SK-N-SH (cell line): ENCODE results near the gene SPRED2. TPM values are rescaled to one million over a fixed set of nuclear protein-coding genes. Genes with fewer than 3 reads are reported as not detected.

Source experiments
- CTCF ChIA-PET: fragments of 300-600, 350-600 bp; formaldehyde crosslinking; extraction: SDS; loops from one replicate; lab custom pipeline; 2021; lab: Yijun Ruan, JAX
- POLR2A ChIA-PET: fragments of 350-600 bp; sonication (Branson Sonifier 250); formaldehyde crosslinking; extraction: SDS; loops from one replicate; lab custom pipeline; 2020; ENCODE audit warnings: antibody characterized with exemption, inconsistent platforms; lab: Yijun Ruan, JAX
- DNase-seq: peaks from one replicate; pipeline ENCODE4 v3.0.0; 2012
- H2AFZ ChIP-seq: fragments of 200-600 bp; sonication (generic); 2 replicates; pipeline ENCODE4 v1.8.1; 2016; ENCODE audit warnings: antibody characterized with exemption, mild to moderate bottlenecking, low read depth
- H3F3A ChIP-seq: fragments of 200-600 bp; sonication (generic); replicated peaks from 2 replicates; pipeline ENCODE3; 2016; ENCODE audit warnings: antibody characterized with exemption, mild to moderate bottlenecking; ENCODE audit not compliant: insufficient read depth
- H3K27ac ChIP-seq, 2 experiments: fragments of 200-500 bp in 1 of 2; fragments of 200-600 bp in 1 of 2; sonication (Bioruptor generic) in 1 of 2; sonication (generic), shearing (Covaris generic) in 1 of 2; 2 replicates each; pipeline versions ENCODE4 v1.5.1 to v1.6.1; 2014 to 2016; ENCODE audit warnings: low read depth in 2 of 2, inconsistent platforms in 1 of 2, low read length in 1 of 2, mild to moderate bottlenecking in 1 of 2, mixed read lengths in 1 of 2
- H3K27me3 ChIP-seq: fragments of 200-600 bp; sonication (generic), shearing (Covaris generic); 2 replicates; pipeline ENCODE4 v1.6.1; 2016; ENCODE audit warnings: mixed run types; ENCODE audit not compliant: insufficient read depth
- H3K36me3 ChIP-seq, 2 experiments: fragments of 200-500 bp in 1 of 2; fragments of 200-600 bp in 1 of 2; sonication (Bioruptor generic) in 1 of 2; sonication (generic) in 1 of 2; replicated peaks in 1 of 2; 2 replicates each; pipeline versions ENCODE3 to v1.5.1; 2014 to 2016; ENCODE audit warnings: low read length in 1 of 2, mild to moderate bottlenecking in 1 of 2; ENCODE audit not compliant: insufficient read depth in 2 of 2, control insufficient read depth in 1 of 2
- H3K4me1 ChIP-seq, 2 experiments: fragments of 200-500 bp in 1 of 2; fragments of 200-600 bp in 1 of 2; sonication (Bioruptor generic) in 1 of 2; sonication (generic), shearing (Covaris generic) in 1 of 2; 2 replicates each; pipeline versions ENCODE4 v1.5.1 to v1.6.1; 2014 to 2016; ENCODE audit warnings: low read depth in 1 of 2, low read length in 1 of 2, mixed run types in 1 of 2; ENCODE audit not compliant: insufficient read depth in 2 of 2, control insufficient read depth in 1 of 2
- H3K4me2 ChIP-seq: fragments of 200-600 bp; sonication (generic), shearing (Covaris generic); 2 replicates; pipeline ENCODE4 v1.6.1; 2017; ENCODE audit warnings: mixed run types
- H3K4me3 ChIP-seq, 2 experiments: fragments of 200-500 bp in 1 of 2; fragments of 200-600 bp in 1 of 2; sonication (Bioruptor generic) in 1 of 2; sonication (generic), shearing (Covaris generic) in 1 of 2; 2 replicates each; pipeline versions ENCODE4 v1.5.1 to v1.8.1; 2014 to 2016; ENCODE audit warnings: low read depth in 2 of 2, inconsistent platforms in 1 of 2, low read length in 1 of 2, mild to moderate bottlenecking in 1 of 2, mixed read lengths in 1 of 2, moderate library complexity in 1 of 2
- H3K79me2 ChIP-seq: fragments of 200-600 bp; sonication (generic); 2 replicates; pipeline ENCODE4 v1.8.1; 2017; ENCODE audit warnings: mild to moderate bottlenecking; ENCODE audit not compliant: insufficient read depth
- H3K9ac ChIP-seq: fragments of 200-600 bp; sonication (generic); 2 replicates; pipeline ENCODE4 v1.6.1; 2017; ENCODE audit warnings: mixed run types
- H3K9me2 ChIP-seq: fragments of 200-600 bp; sonication (generic); 2 replicates; pipeline ENCODE4 v1.6.1; 2017; ENCODE audit warnings: mixed run types
- H3K9me3 ChIP-seq: fragments of 200-600 bp; sonication (generic); 2 replicates; pipeline ENCODE4 v1.6.1; 2017; ENCODE audit warnings: mixed run types, mild to moderate bottlenecking, moderate library complexity
- H4K20me1 ChIP-seq: fragments of 200-600 bp; sonication (generic); 2 replicates; pipeline ENCODE4 v1.6.1; 2017; ENCODE audit warnings: mild to moderate bottlenecking, mixed run types; ENCODE audit not compliant: insufficient read depth
- FOSL2 ChIP-seq: IDR thresholded peaks from 2 replicates; pipeline ENCODE4 v1.4.0; 2012; ENCODE audit warnings: low read depth, mild to moderate bottlenecking, moderate library complexity, borderline replicate concordance
- GATA2 ChIP-seq: sonication (generic); formaldehyde crosslinking; IDR thresholded peaks from 2 replicates; pipeline ENCODE4 v1.5.0; 2020; ENCODE audit warnings: mild to moderate bottlenecking, missing genetic modification reagents
- MEF2A ChIP-seq: IDR thresholded peaks from 2 replicates; pipeline ENCODE4 v1.4.0; 2012; ENCODE audit warnings: low read depth, borderline replicate concordance
- NRF1 ChIP-seq: IDR thresholded peaks from 2 replicates; pipeline ENCODE4 v1.6.1; 2012; ENCODE audit warnings: low read depth, mild to moderate bottlenecking, low read length
- POLR2AphosphoS5 ChIP-seq: IDR thresholded peaks from 2 replicates; pipeline ENCODE4 v1.6.1; 2012; ENCODE audit warnings: low read depth, low read length
- RAD21 ChIP-seq: IDR thresholded peaks from 2 replicates; pipeline ENCODE4 v1.6.1; 2012; ENCODE audit warnings: mild to moderate bottlenecking, low read length
- SIN3A ChIP-seq: IDR thresholded peaks from 2 replicates; pipeline ENCODE4 v1.6.1; 2012; ENCODE audit warnings: low read depth, mild to moderate bottlenecking, low read length, moderate library complexity, borderline replicate concordance
- TAF1 ChIP-seq: IDR thresholded peaks from 2 replicates; pipeline ENCODE4 v1.6.1; 2012; ENCODE audit warnings: low read depth, mild to moderate bottlenecking, low read length, moderate library complexity, borderline replicate concordance
- TCF12 ChIP-seq: IDR thresholded peaks from 2 replicates; pipeline ENCODE4 v1.4.0; 2012
- TEAD4 ChIP-seq: IDR thresholded peaks from 2 replicates; pipeline ENCODE4 v1.4.0; 2012; ENCODE audit warnings: mild to moderate bottlenecking, borderline replicate concordance; ENCODE audit not compliant: insufficient read depth
- YY1 ChIP-seq: IDR thresholded peaks from 2 replicates; pipeline ENCODE4 v1.4.0; 2012; ENCODE audit warnings: low read depth, mild to moderate bottlenecking
- polyA plus RNA-seq, 3 experiments: library from polyadenylated mRNA; depleted of rRNA; stranded (reverse); fragments of >200 nt; gene quantifications; 2 replicates each; pipeline ENCODE4 v1.2.3, GENCODE V29; 2012
- TF ChIP-seq, protein P1 (sequence below): fragments of 200-600 bp; sonication (generic); IDR thresholded peaks from 2 replicates; pipeline ENCODE4 v1.6.1; 2017; ENCODE audit warnings: antibody characterized with exemption, mild to moderate bottlenecking, moderate library complexity
- TF ChIP-seq, protein P2 (sequence below): IDR thresholded peaks from 2 replicates; pipeline ENCODE4 v1.4.0; 2012; ENCODE audit warnings: low read depth, borderline replicate concordance
- TF ChIP-seq, protein P3 (sequence below): fragments of 150-350 bp; IDR thresholded peaks from 2 replicates; pipeline ENCODE4 v1.6.1; 2017; ENCODE audit warnings: antibody characterized with exemption, low read length, low read depth, borderline replicate concordance
- TF ChIP-seq, protein P4 (sequence below): IDR thresholded peaks from 2 replicates; pipeline ENCODE4 v1.6.1; 2012; ENCODE audit warnings: mild to moderate bottlenecking, low read depth, low read length, moderate library complexity
- TF ChIP-seq, protein P5 (sequence below): IDR thresholded peaks from 2 replicates; pipeline ENCODE4 v1.4.0; 2012; ENCODE audit warnings: low read depth

SPRED2 gene
- polyA plus RNA-seq, 1 of the 3 experiments (the other 2 are of a cell fraction), result 21.9 TPM

DNA sequence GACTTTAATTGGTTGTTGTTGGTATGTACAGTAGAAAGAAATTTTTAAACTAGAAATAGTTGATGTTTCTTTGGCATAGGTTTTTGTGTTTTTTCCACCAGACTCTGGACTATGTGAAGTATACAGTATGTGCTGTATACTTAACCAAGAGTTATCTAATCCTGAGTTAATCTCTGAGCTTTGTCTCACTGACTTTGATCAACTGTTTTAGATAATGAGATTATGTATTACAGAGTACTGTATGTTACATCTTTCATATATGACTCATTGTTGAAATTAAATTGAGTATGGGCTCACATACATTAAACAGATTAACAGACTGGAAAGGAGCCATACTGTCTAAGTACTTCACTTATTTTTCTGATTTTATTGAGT lies 166.7 kb downstream of the SPRED2 start:
- no peak for DNase-seq
- H3K4me2 ChIP-seq, result no peak overlapping the region
- no peak for TF ChIP-seq NRF1
- TF ChIP-seq, protein P1, sequence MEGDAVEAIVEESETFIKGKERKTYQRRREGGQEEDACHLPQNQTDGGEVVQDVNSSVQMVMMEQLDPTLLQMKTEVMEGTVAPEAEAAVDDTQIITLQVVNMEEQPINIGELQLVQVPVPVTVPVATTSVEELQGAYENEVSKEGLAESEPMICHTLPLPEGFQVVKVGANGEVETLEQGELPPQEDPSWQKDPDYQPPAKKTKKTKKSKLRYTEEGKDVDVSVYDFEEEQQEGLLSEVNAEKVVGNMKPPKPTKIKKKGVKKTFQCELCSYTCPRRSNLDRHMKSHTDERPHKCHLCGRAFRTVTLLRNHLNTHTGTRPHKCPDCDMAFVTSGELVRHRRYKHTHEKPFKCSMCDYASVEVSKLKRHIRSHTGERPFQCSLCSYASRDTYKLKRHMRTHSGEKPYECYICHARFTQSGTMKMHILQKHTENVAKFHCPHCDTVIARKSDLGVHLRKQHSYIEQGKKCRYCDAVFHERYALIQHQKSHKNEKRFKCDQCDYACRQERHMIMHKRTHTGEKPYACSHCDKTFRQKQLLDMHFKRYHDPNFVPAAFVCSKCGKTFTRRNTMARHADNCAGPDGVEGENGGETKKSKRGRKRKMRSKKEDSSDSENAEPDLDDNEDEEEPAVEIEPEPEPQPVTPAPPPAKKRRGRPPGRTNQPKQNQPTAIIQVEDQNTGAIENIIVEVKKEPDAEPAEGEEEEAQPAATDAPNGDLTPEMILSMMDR, result no peak
- TF ChIP-seq, protein P2, sequence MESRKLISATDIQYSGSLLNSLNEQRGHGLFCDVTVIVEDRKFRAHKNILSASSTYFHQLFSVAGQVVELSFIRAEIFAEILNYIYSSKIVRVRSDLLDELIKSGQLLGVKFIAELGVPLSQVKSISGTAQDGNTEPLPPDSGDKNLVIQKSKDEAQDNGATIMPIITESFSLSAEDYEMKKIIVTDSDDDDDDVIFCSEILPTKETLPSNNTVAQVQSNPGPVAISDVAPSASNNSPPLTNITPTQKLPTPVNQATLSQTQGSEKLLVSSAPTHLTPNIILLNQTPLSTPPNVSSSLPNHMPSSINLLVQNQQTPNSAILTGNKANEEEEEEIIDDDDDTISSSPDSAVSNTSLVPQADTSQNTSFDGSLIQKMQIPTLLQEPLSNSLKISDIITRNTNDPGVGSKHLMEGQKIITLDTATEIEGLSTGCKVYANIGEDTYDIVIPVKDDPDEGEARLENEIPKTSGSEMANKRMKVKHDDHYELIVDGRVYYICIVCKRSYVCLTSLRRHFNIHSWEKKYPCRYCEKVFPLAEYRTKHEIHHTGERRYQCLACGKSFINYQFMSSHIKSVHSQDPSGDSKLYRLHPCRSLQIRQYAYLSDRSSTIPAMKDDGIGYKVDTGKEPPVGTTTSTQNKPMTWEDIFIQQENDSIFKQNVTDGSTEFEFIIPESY, result no peak
- TF ChIP-seq, protein P3, sequence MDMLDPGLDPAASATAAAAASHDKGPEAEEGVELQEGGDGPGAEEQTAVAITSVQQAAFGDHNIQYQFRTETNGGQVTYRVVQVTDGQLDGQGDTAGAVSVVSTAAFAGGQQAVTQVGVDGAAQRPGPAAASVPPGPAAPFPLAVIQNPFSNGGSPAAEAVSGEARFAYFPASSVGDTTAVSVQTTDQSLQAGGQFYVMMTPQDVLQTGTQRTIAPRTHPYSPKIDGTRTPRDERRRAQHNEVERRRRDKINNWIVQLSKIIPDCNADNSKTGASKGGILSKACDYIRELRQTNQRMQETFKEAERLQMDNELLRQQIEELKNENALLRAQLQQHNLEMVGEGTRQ, result no peak
- TF ChIP-seq RAD21, result no peak
- no peak for TF ChIP-seq MEF2A
- TF ChIP-seq, protein P4, sequence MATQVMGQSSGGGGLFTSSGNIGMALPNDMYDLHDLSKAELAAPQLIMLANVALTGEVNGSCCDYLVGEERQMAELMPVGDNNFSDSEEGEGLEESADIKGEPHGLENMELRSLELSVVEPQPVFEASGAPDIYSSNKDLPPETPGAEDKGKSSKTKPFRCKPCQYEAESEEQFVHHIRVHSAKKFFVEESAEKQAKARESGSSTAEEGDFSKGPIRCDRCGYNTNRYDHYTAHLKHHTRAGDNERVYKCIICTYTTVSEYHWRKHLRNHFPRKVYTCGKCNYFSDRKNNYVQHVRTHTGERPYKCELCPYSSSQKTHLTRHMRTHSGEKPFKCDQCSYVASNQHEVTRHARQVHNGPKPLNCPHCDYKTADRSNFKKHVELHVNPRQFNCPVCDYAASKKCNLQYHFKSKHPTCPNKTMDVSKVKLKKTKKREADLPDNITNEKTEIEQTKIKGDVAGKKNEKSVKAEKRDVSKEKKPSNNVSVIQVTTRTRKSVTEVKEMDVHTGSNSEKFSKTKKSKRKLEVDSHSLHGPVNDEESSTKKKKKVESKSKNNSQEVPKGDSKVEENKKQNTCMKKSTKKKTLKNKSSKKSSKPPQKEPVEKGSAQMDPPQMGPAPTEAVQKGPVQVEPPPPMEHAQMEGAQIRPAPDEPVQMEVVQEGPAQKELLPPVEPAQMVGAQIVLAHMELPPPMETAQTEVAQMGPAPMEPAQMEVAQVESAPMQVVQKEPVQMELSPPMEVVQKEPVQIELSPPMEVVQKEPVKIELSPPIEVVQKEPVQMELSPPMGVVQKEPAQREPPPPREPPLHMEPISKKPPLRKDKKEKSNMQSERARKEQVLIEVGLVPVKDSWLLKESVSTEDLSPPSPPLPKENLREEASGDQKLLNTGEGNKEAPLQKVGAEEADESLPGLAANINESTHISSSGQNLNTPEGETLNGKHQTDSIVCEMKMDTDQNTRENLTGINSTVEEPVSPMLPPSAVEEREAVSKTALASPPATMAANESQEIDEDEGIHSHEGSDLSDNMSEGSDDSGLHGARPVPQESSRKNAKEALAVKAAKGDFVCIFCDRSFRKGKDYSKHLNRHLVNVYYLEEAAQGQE, result no peak
- no peak for TF ChIP-seq GATA2 (CRISPR knock-in tag)
- no peak for TF ChIP-seq TCF12
- no peak for TF ChIP-seq FOSL2
- TF ChIP-seq, protein P5, sequence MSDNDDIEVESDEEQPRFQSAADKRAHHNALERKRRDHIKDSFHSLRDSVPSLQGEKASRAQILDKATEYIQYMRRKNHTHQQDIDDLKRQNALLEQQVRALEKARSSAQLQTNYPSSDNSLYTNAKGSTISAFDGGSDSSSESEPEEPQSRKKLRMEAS, result no peak
- TF ChIP-seq TEAD4, result no peak
- TF ChIP-seq YY1, result no peak
- no peak for TF ChIP-seq POLR2AphosphoS5
- no peak for TF ChIP-seq SIN3A
- no peak for TF ChIP-seq TAF1
- ChIA-PET CTCF (interaction anchor here (0.5 to 4.1 kb wide), 39 partner anchors 9 to 1042 kb away, joined by 3 to 30 read pairs (median 5); partner anchors contain the start of gene SPRED2), POLR2A (interaction anchor here (0.7 kb wide), 1 partner anchor 96 kb away, joined by 3 read pairs; no protein-coding TSS in a partner anchor)
- no peaks in the 10 kb centered on the region for H3K27me3 ChIP-seq
- H3K36me3 ChIP-seq, result peaks cover 49 to 73% of the 10 kb centered on the region in 2 experiments
- peaks cover 47% of the 10 kb centered on the region for H3F3A ChIP-seq
- H3K27ac ChIP-seq, result peak overlapping the region; percentile 5 to 55; a peak in 3 of 4 replicates
- H4K20me1 ChIP-seq, result peaks cover 51% of the 10 kb centered on the region
- H3K4me1 ChIP-seq, result peaks cover 2 to 27% of the 10 kb centered on the region in 2 experiments; a peak in 3 of 4 replicates
- no peak overlapping the region for H2AFZ ChIP-seq
- H3K79me2 ChIP-seq, result peaks cover 83% of the 10 kb centered on the region
- H3K4me3 ChIP-seq, result no peak overlapping the region
- no peaks in the 10 kb centered on the region for H3K9me3 ChIP-seq
- no peaks in the 10 kb centered on the region for H3K9me2 ChIP-seq
- H3K9ac ChIP-seq, result no peak overlapping the region
